ENCODE data around the gene GDF10.

DNA sequence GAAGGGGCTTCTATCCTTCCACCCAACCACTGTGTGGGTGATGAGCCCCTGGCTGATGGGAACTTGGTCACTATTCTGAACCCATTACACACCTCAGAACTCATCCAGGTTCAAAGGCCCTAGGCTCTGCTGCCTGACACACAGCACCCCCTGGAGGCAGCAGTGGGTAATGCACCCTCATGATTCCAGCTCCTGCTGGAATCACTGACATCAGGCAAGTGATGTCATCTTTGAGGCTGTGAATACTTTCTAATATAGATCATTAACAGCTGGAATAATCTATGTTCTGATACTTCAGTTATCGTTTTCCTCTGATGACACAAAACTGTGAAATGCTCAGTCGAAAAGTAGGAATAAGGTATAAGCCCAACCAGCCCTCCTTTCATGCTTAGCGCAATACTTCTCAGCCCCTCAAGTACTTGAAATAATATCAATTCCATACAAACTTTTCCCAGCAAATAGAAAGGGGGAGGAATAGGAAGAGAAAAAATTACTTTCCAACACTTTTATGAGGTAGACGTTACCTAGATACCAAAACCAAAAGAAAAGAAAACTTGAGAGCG is 40.7 kb downstream of the GDF10 start:
- TF ChIP-seq ARNTL (CRISPR knock-in tag; IDR thresholded peaks at IDR 0.05; ENCODE audit: borderline replicate concordance, low read depth) (no peak), ESRRG (CRISPR knock-in tag; IDR thresholded peaks at IDR 0.05) (no peak), ISL1 (CRISPR knock-in tag; IDR thresholded peaks at IDR 0.05) (no peak), TCF4 (CRISPR knock-in tag; IDR thresholded peaks at IDR 0.05; ENCODE audit: borderline replicate concordance) (no peak), OSR1 (CRISPR knock-in tag; IDR thresholded peaks at IDR 0.05) (no peak), RARB (CRISPR knock-in tag; IDR thresholded peaks at IDR 0.05) (no peak), CSDC2 (CRISPR knock-in tag; IDR thresholded peaks at IDR 0.05) (no peak), POU6F1 (CRISPR knock-in tag; IDR thresholded peaks at IDR 0.05; ENCODE audit: borderline replicate concordance, low read depth) (no peak), PATZ1 (CRISPR knock-in tag; IDR thresholded peaks at IDR 0.05; ENCODE audit: borderline replicate concordance) (no peak), TSHZ2 (CRISPR knock-in tag; IDR thresholded peaks at IDR 0.05) (no peak), ZFP30 (CRISPR knock-in tag; IDR thresholded peaks at IDR 0.05) (no peak), ZFP3 (CRISPR knock-in tag; IDR thresholded peaks at IDR 0.05) (no peak), ZNF565 (CRISPR knock-in tag; conservative IDR thresholded peaks at IDR 0.05; ENCODE audit: low read depth) (no peak)
